Measurements from ENCODE around the gene GABRG2.
A peak's percentile ranks its signal among the peaks of the same experiment; 100 is the strongest.

GABRG2 gene

DNA sequence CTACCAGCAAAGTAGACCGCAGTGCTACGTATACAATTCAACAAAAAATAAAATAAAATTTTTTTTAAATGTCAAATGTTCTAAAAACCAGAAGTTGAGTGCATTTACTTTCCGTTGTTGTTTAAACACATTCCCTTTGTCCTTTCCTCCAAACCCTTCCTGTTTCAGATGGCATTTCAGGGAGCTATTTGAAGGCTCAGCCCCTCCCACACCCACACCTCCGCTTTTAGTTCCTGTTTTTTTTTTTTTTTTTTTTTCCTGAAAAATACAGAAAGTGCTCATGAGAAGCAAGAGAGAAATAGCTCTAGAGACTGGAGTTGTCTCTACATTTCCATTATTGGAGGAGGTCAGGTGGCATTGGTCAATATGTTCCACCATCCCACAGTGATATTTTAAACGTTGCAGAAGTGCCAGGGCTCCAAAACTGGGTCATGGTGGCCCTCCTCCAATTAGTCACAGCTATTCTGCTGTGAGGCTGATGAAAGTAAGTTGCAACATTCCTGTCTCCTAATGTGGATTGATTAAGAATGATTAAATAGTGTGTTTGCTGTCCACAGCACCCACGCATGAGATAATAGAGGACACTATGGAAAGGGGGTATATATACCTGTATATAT lies 106.9 kb downstream of the GABRG2 start:
- in situ Hi-C loops (cut with MboI; ENCODE audit: low pct_unique_long_range_greater_than_20kb, low sequenced_read_pairs) = no loop called here

GRCh38 chr5:162187371-162187770 lies 119.8 kb downstream of the GABRG2 start:
- no peak for DNase-seq
- in situ Hi-C loops (cut with MboI; ENCODE audit: low pct_unique_long_range_greater_than_20kb, low sequenced_read_pairs) = no loop called here

More for the DNA sequence above, 106.9 kb downstream of the GABRG2 start:
- DNase-seq = peak; percentile 58

DNA sequence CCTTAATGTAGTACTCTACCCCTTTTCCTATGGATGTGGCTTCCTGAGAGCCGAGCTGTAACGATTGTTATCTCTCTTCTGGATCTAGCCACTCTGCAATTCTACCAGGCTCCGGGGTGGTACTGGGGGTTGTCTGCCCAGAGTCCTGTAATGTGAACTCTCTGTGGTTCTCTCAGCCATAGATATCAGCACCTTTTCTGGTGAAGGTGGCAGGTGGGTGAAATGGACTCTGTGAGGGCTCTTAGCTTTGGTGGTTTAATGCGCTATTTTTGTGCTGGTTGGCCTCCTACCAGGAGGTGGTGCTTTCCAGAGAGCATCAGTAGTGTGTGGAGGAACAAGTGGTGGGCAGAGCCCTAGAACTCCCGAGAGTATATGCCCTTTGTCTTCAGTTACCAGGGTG lies 122.1 kb downstream of the GABRG2 start:
- DNase-seq = no peak
- in situ Hi-C loops (cut with MboI; ENCODE audit: low pct_unique_long_range_greater_than_20kb, low sequenced_read_pairs) = no loop called here

GRCh38 chr5:162193012-162193411 lies 125.4 kb downstream of the GABRG2 start:
- in situ Hi-C loops (cut with MboI; ENCODE audit: low pct_unique_long_range_greater_than_20kb, low sequenced_read_pairs) = no loop called here
- no peak for DNase-seq

- DNase-seq = no peak
- in situ Hi-C loops (cut with MboI; ENCODE audit: low pct_unique_long_range_greater_than_20kb, low sequenced_read_pairs) = no loop called here
Measured at GRCh38 chr5:162196351-162196750, 128.8 kb downstream of the GABRG2 start.

DNA sequence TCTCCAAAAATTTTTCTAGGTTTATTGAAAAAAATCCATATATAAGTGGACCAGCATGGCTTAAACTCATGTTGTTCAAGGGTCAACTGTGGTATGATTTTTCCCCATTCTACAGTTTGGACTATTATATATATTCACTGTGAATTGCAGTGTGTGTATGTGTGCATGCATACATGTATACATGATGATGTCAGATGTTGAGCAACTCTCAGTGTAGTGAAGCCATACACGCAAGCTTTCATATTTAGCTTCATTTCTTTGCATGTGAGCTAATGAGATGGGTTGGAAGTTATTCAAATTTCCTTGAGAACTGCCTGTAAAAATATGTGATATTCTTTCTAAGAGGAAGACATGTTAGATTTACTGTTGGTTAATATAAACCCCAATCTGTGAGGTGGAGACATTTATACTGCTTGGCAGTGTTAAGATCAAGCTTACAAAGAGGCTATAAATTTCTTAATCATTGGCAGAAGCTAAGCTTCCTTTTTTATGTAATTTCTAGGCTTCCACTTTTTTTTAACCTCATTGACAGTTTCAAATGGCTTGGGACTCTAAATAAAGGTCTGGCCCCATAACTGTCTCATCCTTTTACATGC lies 134.8 kb downstream of the GABRG2 start:
- in situ Hi-C loops (cut with MboI; ENCODE audit: low pct_unique_long_range_greater_than_20kb, low sequenced_read_pairs) = no loop called here
- DNase-seq = no peak

All from KBM-7 (cell line).